Vagina (tissue), 2 donors: ENCODE results near the gene CRACDL.

ENCODE experiments used
- POLR2A ChIP-seq, 2 donors: fragments of 450-650 bp; IDR thresholded peaks; one replicate each; pipeline ENCODE4 v1.6.1; 2017; ENCODE audit warnings: antibody characterized with exemption in 2 of 2, mild to moderate bottlenecking in 2 of 2, moderate library complexity in 2 of 2
- POLR2AphosphoS5 ChIP-seq, 2 donors: sonication (generic); formaldehyde crosslinking; IDR thresholded peaks; one replicate each; pipeline ENCODE4 v1.9.0; 2017; ENCODE audit warnings: antibody characterized with exemption in 2 of 2, mild to moderate bottlenecking in 2 of 2, low read depth in 1 of 2; ENCODE audit not compliant: insufficient read depth in 1 of 2
- TF ChIP-seq, protein P1 (sequence below), 3 experiments: fragments of 450-650 bp in 2 of 3; fragments of 200-600 bp in 1 of 3; sonication (generic) in 1 of 3; IDR thresholded peaks; one replicate each; pipeline ENCODE4 v1.5.1; 2017 to 2019; ENCODE audit warnings: antibody characterized with exemption in 3 of 3, mild to moderate bottlenecking in 2 of 3, moderate library complexity in 2 of 3

DNA sequence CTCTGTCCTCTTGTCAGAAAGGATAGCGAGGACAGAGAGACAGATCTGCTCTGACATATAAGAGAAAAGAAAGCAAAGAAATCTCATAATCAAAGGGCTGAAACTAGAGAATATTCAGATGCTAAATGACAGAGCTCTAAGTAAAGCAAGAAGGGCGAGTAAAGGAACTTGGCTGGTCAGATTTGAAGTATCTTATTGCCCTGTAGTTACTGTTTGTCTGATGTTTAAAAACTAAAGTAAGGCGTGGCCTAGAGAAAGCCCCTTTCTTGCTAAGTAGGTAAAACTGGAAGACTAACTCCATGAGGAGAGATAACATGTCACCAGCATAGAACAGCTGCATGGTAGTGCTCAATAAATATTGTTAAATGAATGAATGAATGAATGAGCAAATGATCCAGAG is 70.0 kb downstream of the CRACDL start:
- TF ChIP-seq, protein P1, sequence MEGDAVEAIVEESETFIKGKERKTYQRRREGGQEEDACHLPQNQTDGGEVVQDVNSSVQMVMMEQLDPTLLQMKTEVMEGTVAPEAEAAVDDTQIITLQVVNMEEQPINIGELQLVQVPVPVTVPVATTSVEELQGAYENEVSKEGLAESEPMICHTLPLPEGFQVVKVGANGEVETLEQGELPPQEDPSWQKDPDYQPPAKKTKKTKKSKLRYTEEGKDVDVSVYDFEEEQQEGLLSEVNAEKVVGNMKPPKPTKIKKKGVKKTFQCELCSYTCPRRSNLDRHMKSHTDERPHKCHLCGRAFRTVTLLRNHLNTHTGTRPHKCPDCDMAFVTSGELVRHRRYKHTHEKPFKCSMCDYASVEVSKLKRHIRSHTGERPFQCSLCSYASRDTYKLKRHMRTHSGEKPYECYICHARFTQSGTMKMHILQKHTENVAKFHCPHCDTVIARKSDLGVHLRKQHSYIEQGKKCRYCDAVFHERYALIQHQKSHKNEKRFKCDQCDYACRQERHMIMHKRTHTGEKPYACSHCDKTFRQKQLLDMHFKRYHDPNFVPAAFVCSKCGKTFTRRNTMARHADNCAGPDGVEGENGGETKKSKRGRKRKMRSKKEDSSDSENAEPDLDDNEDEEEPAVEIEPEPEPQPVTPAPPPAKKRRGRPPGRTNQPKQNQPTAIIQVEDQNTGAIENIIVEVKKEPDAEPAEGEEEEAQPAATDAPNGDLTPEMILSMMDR (IDR thresholded peaks at IDR 0.05), result no peak
- no peak for TF ChIP-seq POLR2A (IDR thresholded peaks at IDR 0.05)
- TF ChIP-seq POLR2AphosphoS5 (IDR thresholded peaks at IDR 0.05; ENCODE audit: insufficient read depth in 1 of 2, low read depth in 1 of 2), result no peak
